H1 (cell line): ENCODE data around the gene FLVCR2. TPM values are rescaled to one million over a fixed set of nuclear protein-coding genes. Genes with fewer than 3 reads are reported as not detected.

Experiments used
- CTCF ChIA-PET: fragments of 300-600 bp; sonication (Branson Sonifier 250); formaldehyde crosslinking; loops from one replicate; lab custom pipeline; 2021; ENCODE audit not compliant: partially characterized antibody; lab: Charles Lee
- POLR2A ChIA-PET: fragments of 300-600 bp; sonication (Branson Sonifier 250); formaldehyde crosslinking; loops from one replicate; lab custom pipeline; 2021; ENCODE audit warnings: inconsistent platforms; ENCODE audit not compliant: partially characterized antibody; lab: Charles Lee
- DNase-seq, 2 experiments: peaks; one replicate each; pipeline versions ENCODE4 v3.0.0 to v3.0.0-alpha.2; 2010 to 2022; ENCODE audit warnings: low spot score in 2 of 2, low read depth in 1 of 2, mixed read lengths in 1 of 2
- FAIRE-seq: peaks from 2 replicates; lab custom pipeline; 2011; peaks lifted over from hg19 to GRCh38; lab: Jason Lieb, UNC
- H2AFZ ChIP-seq: 2 replicates; pipeline ENCODE4 v1.8.1; 2012; ENCODE audit warnings: low read length, inconsistent platforms
- H2AK5ac ChIP-seq: 2 replicates; pipeline ENCODE4 v1.6.1; 2013; ENCODE audit warnings: low read depth, low read length
- H2BK120ac ChIP-seq: replicated peaks from 2 replicates; pipeline ENCODE3; 2013; ENCODE audit warnings: low read depth, low read length, inconsistent platforms
- H2BK12ac ChIP-seq: 2 replicates; pipeline ENCODE4 v1.6.1; 2013; ENCODE audit warnings: low read depth, low read length
- H2BK15ac ChIP-seq: 2 replicates; pipeline ENCODE4 v1.6.1; 2013; ENCODE audit warnings: low read length
- H2BK20ac ChIP-seq: 2 replicates; pipeline ENCODE4 v1.6.1; 2013; ENCODE audit warnings: low read length
- H2BK5ac ChIP-seq: 2 replicates; pipeline ENCODE4 v1.6.1; 2013; ENCODE audit warnings: low read depth, low read length
- H3K14ac ChIP-seq: 2 replicates; pipeline ENCODE4 v1.6.1; 2013; ENCODE audit warnings: inconsistent platforms; ENCODE audit not compliant: insufficient read length
- H3K18ac ChIP-seq: 2 replicates; pipeline ENCODE4 v1.6.1; 2013; ENCODE audit warnings: low read length; ENCODE audit errors: extremely low read depth
- H3K23ac ChIP-seq: 2 replicates; pipeline ENCODE4 v1.6.1; 2013; ENCODE audit warnings: inconsistent platforms; ENCODE audit not compliant: insufficient read length
- H3K23me2 ChIP-seq: 2 replicates; pipeline ENCODE4 v1.6.1; 2013; ENCODE audit warnings: low read depth, low read length
- H3K27ac ChIP-seq: 2 replicates; pipeline ENCODE4 v1.6.1; 2011; ENCODE audit warnings: low read depth, low read length, inconsistent platforms
- H3K27me3 ChIP-seq, 4 experiments: replicated peaks in 1 of 4; 1 replicate in 1 of 4; 2 replicates in 3 of 4; pipeline versions ENCODE4 v1.6.1 to v1.8.1; 2011 to 2013; ENCODE audit warnings: low read length in 3 of 4, mild to moderate bottlenecking in 3 of 4, inconsistent platforms in 2 of 4, mixed read lengths in 2 of 4, moderate library complexity in 1 of 4; ENCODE audit not compliant: control insufficient read depth in 3 of 4, insufficient read depth in 3 of 4; ENCODE audit errors: extremely low read depth in 1 of 4
- H3K36me3 ChIP-seq, 4 experiments: 2 replicates each; pipeline versions ENCODE4 v1.6.1 to v1.8.1; 2011 to 2013; ENCODE audit warnings: mild to moderate bottlenecking in 4 of 4, low read length in 3 of 4, moderate library complexity in 2 of 4, control low read depth in 1 of 4, inconsistent platforms in 1 of 4; ENCODE audit not compliant: insufficient read depth in 4 of 4, control insufficient read depth in 2 of 4
- H3K4ac ChIP-seq: replicated peaks from 2 replicates; pipeline ENCODE3; 2013; ENCODE audit warnings: low read length, low read depth, mixed read lengths, inconsistent platforms; ENCODE audit not compliant: insufficient read length
- H3K4me1 ChIP-seq, 4 experiments: replicated peaks in 1 of 4; 1 replicate in 1 of 4; 2 replicates in 3 of 4; pipeline versions ENCODE4 v1.6.1 to v1.8.1; 2011 to 2013; ENCODE audit warnings: low read length in 3 of 4, inconsistent platforms in 2 of 4, mixed read lengths in 1 of 4; ENCODE audit not compliant: insufficient read depth in 4 of 4, control insufficient read depth in 3 of 4
- H3K4me2 ChIP-seq, 2 experiments: 2 replicates each; pipeline versions ENCODE4 v1.6.1 to v1.8.1; 2011 to 2013; ENCODE audit warnings: low read depth in 2 of 2, low read length in 2 of 2, control low read depth in 1 of 2, inconsistent platforms in 1 of 2, mild to moderate bottlenecking in 1 of 2; ENCODE audit not compliant: insufficient read depth in 1 of 2
- H3K4me3 ChIP-seq, 4 experiments: fragments of 200-600, 300-600 bp in 1 of 4; sonication (generic), shearing (Covaris generic), sonication (Bioruptor Twin) in 1 of 4; 2 replicates each; pipeline versions ENCODE4 v1.5.1 to v1.8.1; 2011 to 2016; ENCODE audit warnings: low read length in 4 of 4, low read depth in 3 of 4, control low read depth in 2 of 4, inconsistent platforms in 2 of 4, mild to moderate bottlenecking in 2 of 4, mixed read lengths in 1 of 4, moderate library complexity in 1 of 4; ENCODE audit not compliant: insufficient read depth in 2 of 4; ENCODE audit errors: extremely low read depth in 1 of 4
- H3K56ac ChIP-seq: replicated peaks from 2 replicates; pipeline ENCODE3; 2013; ENCODE audit warnings: low read depth, mild to moderate bottlenecking, mixed read lengths, low read length, inconsistent platforms; ENCODE audit not compliant: insufficient read length
- H3K79me1 ChIP-seq: 2 replicates; pipeline ENCODE4 v1.6.1; 2013; ENCODE audit warnings: low read depth, low read length, control low read depth
- H3K79me2 ChIP-seq, 2 experiments: 2 replicates each; pipeline versions ENCODE4 v1.6.1 to v1.8.1; 2012 to 2013; ENCODE audit warnings: low read length in 2 of 2, mild to moderate bottlenecking in 2 of 2, inconsistent platforms in 1 of 2; ENCODE audit not compliant: insufficient read depth in 2 of 2, control insufficient read depth in 1 of 2
- H3K9ac ChIP-seq, 4 experiments: replicated peaks in 1 of 4; 1 replicate in 1 of 4; 2 replicates in 3 of 4; pipeline versions ENCODE4 v1.6.1 to v1.8.1; 2011 to 2013; ENCODE audit warnings: low read depth in 3 of 4, low read length in 3 of 4, control low read depth in 2 of 4, mild to moderate bottlenecking in 2 of 4, moderate library complexity in 2 of 4, inconsistent platforms in 1 of 4; ENCODE audit errors: extremely low read depth in 1 of 4
- H3K9me3 ChIP-seq, 2 experiments: 2 replicates each; pipeline versions ENCODE4 v1.6.1 to v1.8.1; 2012 to 2013; ENCODE audit warnings: mild to moderate bottlenecking in 2 of 2, moderate library complexity in 2 of 2, control low read depth in 1 of 2, inconsistent platforms in 1 of 2, low read depth in 1 of 2, low read length in 1 of 2, mixed read lengths in 1 of 2; ENCODE audit not compliant: insufficient read depth in 2 of 2
- H4K20me1 ChIP-seq, 2 experiments: replicated peaks in 1 of 2; 2 replicates each; pipeline versions ENCODE3 to v1.8.1; 2011 to 2013; ENCODE audit warnings: inconsistent platforms in 2 of 2, low read length in 2 of 2, mild to moderate bottlenecking in 1 of 2; ENCODE audit not compliant: insufficient read depth in 2 of 2, control insufficient read depth in 1 of 2
- H4K5ac ChIP-seq: 2 replicates; pipeline ENCODE4 v1.6.1; 2013; ENCODE audit warnings: low read length, low read depth, mixed read lengths, inconsistent platforms; ENCODE audit not compliant: insufficient read length
- H4K8ac ChIP-seq: 2 replicates; pipeline ENCODE4 v1.8.0; 2013; ENCODE audit warnings: mild to moderate bottlenecking, moderate library complexity, low read length, inconsistent platforms; ENCODE audit not compliant: insufficient read depth; ENCODE audit errors: extremely low read depth
- H4K91ac ChIP-seq: replicated peaks from 2 replicates; pipeline ENCODE3; 2013; ENCODE audit warnings: low read length, mixed read lengths, inconsistent platforms; ENCODE audit not compliant: insufficient read length
- ASH2L ChIP-seq: fragments of 200-600, 300-600 bp; sonication (generic); IDR thresholded peaks from one replicate; pipeline ENCODE4 v1.7.1; 2017; ENCODE audit warnings: low read length
- ATF3 ChIP-seq: IDR thresholded peaks from 2 replicates; pipeline ENCODE4 v1.6.1; 2011; ENCODE audit warnings: low read depth, mild to moderate bottlenecking, low read length; ENCODE audit not compliant: insufficient read depth
- BACH1 ChIP-seq: IDR thresholded peaks from 2 replicates; pipeline ENCODE4 v1.6.1; 2012; ENCODE audit warnings: low read length, improper control_type of control experiment
- EGR1 ChIP-seq: IDR thresholded peaks from 2 replicates; pipeline ENCODE4 v1.6.1; 2011; ENCODE audit warnings: low read depth, low read length, borderline replicate concordance
- EP300 ChIP-seq, 2 experiments: IDR thresholded peaks; 1 replicate in 1 of 2; 2 replicates in 1 of 2; pipeline ENCODE4 v1.6.1; 2011 to 2012; ENCODE audit warnings: low read depth in 2 of 2, low read length in 2 of 2, mild to moderate bottlenecking in 2 of 2, borderline replicate concordance in 1 of 2, inconsistent platforms in 1 of 2, moderate library complexity in 1 of 2
- HDAC2 ChIP-seq, 2 experiments: fragments of 300-600 bp in 1 of 2; sonication (generic) in 1 of 2; IDR thresholded peaks; 2 replicates each; pipeline ENCODE4 v1.6.1; 2011 to 2012; ENCODE audit warnings: low read depth in 2 of 2, low read length in 2 of 2, mild to moderate bottlenecking in 2 of 2, moderate library complexity in 2 of 2, borderline replicate concordance in 1 of 2, inconsistent platforms in 1 of 2
- JUN ChIP-seq: IDR thresholded peaks from 2 replicates; pipeline ENCODE4 v1.6.1; 2011; ENCODE audit warnings: low read depth, mild to moderate bottlenecking, improper control_type of control experiment, low read length
- KDM5A ChIP-seq: fragments of 200-600 bp; IDR thresholded peaks from 2 replicates; pipeline ENCODE4 v1.7.1; 2012; ENCODE audit warnings: mild to moderate bottlenecking, low read length, inconsistent platforms, mixed read lengths
- RNF2 ChIP-seq: fragments of 200-900, 300-1000 bp; sonication (generic); IDR thresholded peaks from 2 replicates; pipeline ENCODE4 v1.7.1; 2016; ENCODE audit warnings: borderline replicate concordance, low read depth, mild to moderate bottlenecking, antibody characterized with exemption, low read length; ENCODE audit not compliant: poor library complexity, severe bottlenecking; ENCODE audit errors: missing control alignments
- SIX5 ChIP-seq: IDR thresholded peaks from 2 replicates; pipeline ENCODE4 v1.6.1; 2011; ENCODE audit warnings: mild to moderate bottlenecking, low read depth, low read length
- TEAD4 ChIP-seq: IDR thresholded peaks from 2 replicates; pipeline ENCODE4 v1.6.1; 2012; ENCODE audit warnings: low read depth, low read length, inconsistent platforms, mixed read lengths
- YY1 ChIP-seq: IDR thresholded peaks from 2 replicates; pipeline ENCODE4 v1.6.1; 2011; ENCODE audit warnings: low read depth, mild to moderate bottlenecking, low read length
- ZNF274 ChIP-seq: IDR thresholded peaks from 2 replicates; pipeline ENCODE4 v1.7.0; 2012; ENCODE audit warnings: low read length, borderline replicate concordance; ENCODE audit errors: extremely low read depth
- WGBS, 2 experiments: shearing (Covaris generic) in 1 of 2; methylation state at CpG; one replicate each; pipeline versions ENCODE4 v1.1.6 to v1.1.7; 2013 to 2015; ENCODE audit warnings: low lambda C conversion rate in 2 of 2, mixed read lengths in 2 of 2, inconsistent platforms in 1 of 2, low coverage in 1 of 2, missing lambda C conversion rate in 1 of 2; ENCODE audit not compliant: insufficient replicate concordance in 2 of 2, insufficient coverage in 1 of 2, insufficient read length in 1 of 2; ENCODE audit errors: extremely low coverage in 1 of 2, missing lambda C conversion rate in 1 of 2; 5-methylcytosine and 5-hydroxymethylcytosine counted together
- polyA plus RNA-seq, 7 experiments: library from polyadenylated mRNA; depleted of rRNA in 3 of 7; stranded (reverse) in 5 of 7; unstranded in 2 of 7; fragments of >200 nt in 5 of 7; fragments of 200-250 nt in 2 of 7; gene quantifications; 1 replicate in 5 of 7; 2 replicates in 1 of 7; 4 replicates in 1 of 7; pipeline versions ENCODE4 v1.2.1 to v1.2.3, GENCODE V29; 2011 to 2013; ENCODE audit warnings: missing spikeins in 2 of 7, mixed read lengths in 2 of 7
- total RNA-seq: library from RNA; stranded (reverse); fragmentation: NEBNext Ultra II Directional; extraction: Animal tissue kit (Norgen Biotek cat#: 25700); gene quantifications from 2 replicates; pipeline ENCODE4 v1.2.1, GENCODE V29; 2021

The FLVCR2 gene
- total and polyA plus RNA-seq, 2 of the 8 experiments (the other 6 are each of a cell fraction or from before 2014, with no cell fraction given) = 7.1 to 8.2 TPM

- Histone ChIP-seq H3K27ac (no peak overlapping the region), H3K4ac (no peak overlapping the region), H2BK5ac (no peak overlapping the region), H3K4me1 (peaks cover 9 to 31% (median 23%) of the 10 kb centered on the region in 4 experiments), H3K36me3 (no peaks in the 10 kb centered on the region), H2BK120ac (no peak overlapping the region), H2AK5ac (0 out of 2 replicates have a peak overlapping the region, but pooled peaks have one; percentile 43), H2BK20ac (no peak overlapping the region), H4K8ac (no peak overlapping the region), H2BK15ac (no peak overlapping the region), H2AFZ (no peak overlapping the region), H3K4me3 (no peak overlapping the region), H4K20me1 (no peaks in the 10 kb centered on the region), H3K56ac (no peak overlapping the region), H3K9me3 (no peaks in the 10 kb centered on the region), H3K18ac (no peak overlapping the region), H3K27me3 (no peaks in the 10 kb centered on the region), H3K4me2 (no peak overlapping the region), H3K79me2 (no peaks in the 10 kb centered on the region), H3K14ac (no peak overlapping the region), H3K9ac (no peak overlapping the region), H3K79me1 (no peaks in the 10 kb centered on the region), H2BK12ac (no peak overlapping the region), H3K23ac (no peak overlapping the region), H4K5ac (no peak overlapping the region), H4K91ac (no peak overlapping the region), H3K23me2 (peaks cover 3% of the 10 kb centered on the region; the same call in 1 of the 2 replicates)
- DNase-seq = no peak
- ChIA-PET CTCF (interaction anchor here (1.0 to 2.4 kb wide), 4 partner anchors 10 to 52 kb away, joined by 4 to 22 read pairs (median 6); partner anchors contain the start of gene FLVCR2), POLR2A (interaction anchor here (1.0 kb wide), 1 partner anchor 32 kb away, joined by 3 read pairs; the partner anchor contains the start of genes ERG28 and TTLL5)
- WGBS, 2 experiments = 87% methylated on average over 3 of the region's 3 CpGs; no CpG with 5 or more reads in 1 of the 2 experiments
- TF ChIP-seq EGR1 = no peak
- TF ChIP-seq JUN = no peak
- TF ChIP-seq EP300 (IDR thresholded peaks at IDR 0.05; ENCODE audit: borderline replicate concordance in 1 of 2, low read depth in 2 of 2, low read length in 2 of 2) = no peak
- no peak for TF ChIP-seq KDM5A
- TF ChIP-seq BACH1 = no peak
- no peak for TF ChIP-seq YY1
- TF ChIP-seq ZNF274 = no peak
- TF ChIP-seq HDAC2 (IDR thresholded peaks at IDR 0.05; ENCODE audit: borderline replicate concordance in 1 of 2, low read depth in 2 of 2, low read length in 2 of 2) = no peak
- TF ChIP-seq ASH2L = no peak
- TF ChIP-seq ATF3 = no peak
- no peak for TF ChIP-seq RNF2
- no peak for TF ChIP-seq SIX5
- TF ChIP-seq TEAD4 = no peak
- FAIRE-seq = no peak
Observed at GRCh38 chr14:75628816-75629215, 50.4 kb downstream of the FLVCR2 start.
